Fibroblast of skin of left quadriceps (primary cell): Measurements from ENCODE around the gene SVIL.

ENCODE experiments used
- DNase-seq, 2 experiments: peaks; one replicate each; pipeline ENCODE4 v3.0.0-alpha.2; 2013; ENCODE audit warnings: low read depth in 2 of 2

The SVIL gene, protein sequence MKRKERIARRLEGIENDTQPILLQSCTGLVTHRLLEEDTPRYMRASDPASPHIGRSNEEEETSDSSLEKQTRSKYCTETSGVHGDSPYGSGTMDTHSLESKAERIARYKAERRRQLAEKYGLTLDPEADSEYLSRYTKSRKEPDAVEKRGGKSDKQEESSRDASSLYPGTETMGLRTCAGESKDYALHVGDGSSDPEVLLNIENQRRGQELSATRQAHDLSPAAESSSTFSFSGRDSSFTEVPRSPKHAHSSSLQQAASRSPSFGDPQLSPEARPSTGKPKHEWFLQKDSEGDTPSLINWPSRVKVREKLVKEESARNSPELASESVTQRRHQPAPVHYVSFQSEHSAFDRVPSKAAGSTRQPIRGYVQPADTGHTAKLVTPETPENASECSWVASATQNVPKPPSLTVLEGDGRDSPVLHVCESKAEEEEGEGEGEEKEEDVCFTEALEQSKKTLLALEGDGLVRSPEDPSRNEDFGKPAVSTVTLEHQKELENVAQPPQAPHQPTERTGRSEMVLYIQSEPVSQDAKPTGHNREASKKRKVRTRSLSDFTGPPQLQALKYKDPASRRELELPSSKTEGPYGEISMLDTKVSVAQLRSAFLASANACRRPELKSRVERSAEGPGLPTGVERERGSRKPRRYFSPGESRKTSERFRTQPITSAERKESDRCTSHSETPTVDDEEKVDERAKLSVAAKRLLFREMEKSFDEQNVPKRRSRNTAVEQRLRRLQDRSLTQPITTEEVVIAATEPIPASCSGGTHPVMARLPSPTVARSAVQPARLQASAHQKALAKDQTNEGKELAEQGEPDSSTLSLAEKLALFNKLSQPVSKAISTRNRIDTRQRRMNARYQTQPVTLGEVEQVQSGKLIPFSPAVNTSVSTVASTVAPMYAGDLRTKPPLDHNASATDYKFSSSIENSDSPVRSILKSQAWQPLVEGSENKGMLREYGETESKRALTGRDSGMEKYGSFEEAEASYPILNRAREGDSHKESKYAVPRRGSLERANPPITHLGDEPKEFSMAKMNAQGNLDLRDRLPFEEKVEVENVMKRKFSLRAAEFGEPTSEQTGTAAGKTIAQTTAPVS (N-terminal part only)

DNA sequence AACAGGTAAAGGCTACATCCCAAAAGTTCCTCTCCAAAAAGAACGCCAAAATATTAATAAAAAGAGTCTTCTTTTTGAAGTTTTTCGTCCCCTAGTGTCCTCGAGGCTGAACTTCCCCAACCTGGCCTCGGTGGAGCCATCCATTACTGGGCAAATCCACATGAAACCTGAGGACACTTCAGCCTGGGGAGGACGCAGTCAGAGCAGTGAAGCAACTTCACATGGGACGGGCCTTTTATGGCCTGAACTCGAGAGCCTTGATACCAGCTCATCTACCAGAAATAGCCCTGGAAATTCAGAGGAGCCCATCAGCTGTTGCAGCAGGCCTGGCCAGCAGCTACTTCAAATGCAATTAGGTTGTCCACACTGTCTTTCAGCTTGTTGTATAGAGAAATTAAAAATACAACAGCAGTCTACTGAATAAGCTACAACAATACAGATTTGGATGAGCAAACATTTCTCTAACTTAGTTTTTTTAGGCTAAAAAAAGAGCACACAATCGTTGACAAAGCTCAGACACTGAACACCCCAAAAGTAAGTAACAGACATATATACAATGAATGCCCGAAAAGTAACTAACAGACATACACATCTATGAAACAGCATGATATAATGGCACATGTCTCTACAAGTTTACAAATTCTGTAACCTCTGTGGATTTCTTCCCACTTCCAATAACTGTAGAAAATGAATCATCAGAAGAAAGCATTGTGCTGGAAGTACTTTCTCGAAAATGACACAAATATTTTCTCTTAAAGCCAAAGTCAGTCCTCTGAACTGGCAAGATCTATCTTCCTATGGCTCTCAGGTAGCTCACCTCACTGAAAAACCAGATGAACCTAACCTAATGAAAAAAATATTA, at the start of gene SVIL:
SVIL (minus strand) TSS at position 208 of the 862 bp plus-strand sequence. CDS start 79,913 bp downstream, outside the sequence.
- DNase-seq: no peak

- DNase-seq: no peak
Observed at GRCh38 chr10:29681676-29682448, 47.1 kb upstream of the SVIL start.

- no peak for DNase-seq
Observed at GRCh38 chr10:29680091-29680490, 45.3 kb upstream of the SVIL start.

GRCh38 chr10:29676732-29677131, 42.0 kb upstream of the SVIL start:
- no peak for DNase-seq

- DNase-seq: no peak
Observed at GRCh38 chr10:29675984-29676383, 41.2 kb upstream of the SVIL start.

- DNase-seq: no peak
Observed at GRCh38 chr10:29671968-29672367, 37.2 kb upstream of the SVIL start.

- no peak for DNase-seq
Observed at GRCh38 chr10:29671228-29671780, 36.5 kb upstream of the SVIL start.

DNA sequence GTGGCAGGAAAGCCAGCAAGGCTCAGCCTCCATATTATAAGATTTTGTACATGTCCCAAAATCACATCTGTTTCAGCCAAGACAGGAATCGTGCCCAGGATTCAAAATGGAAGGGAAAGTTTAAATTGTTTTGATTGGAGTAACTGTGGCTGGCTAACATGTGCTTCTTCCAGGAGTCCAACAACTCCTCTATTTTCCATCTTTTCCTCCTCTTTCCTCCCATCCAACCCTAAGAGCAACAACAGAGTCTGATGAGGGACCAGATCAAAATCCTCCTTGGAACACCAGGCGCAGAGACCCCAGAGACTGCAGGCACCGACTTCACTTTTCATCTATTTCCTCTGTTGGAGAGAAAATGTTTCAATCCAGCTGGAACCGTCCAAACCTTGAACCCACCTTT, 36.0 kb upstream of the SVIL start:
- DNase-seq: no peak

GRCh38 chr10:29669149-29669548, 34.4 kb upstream of the SVIL start:
- no peak for DNase-seq

DNA sequence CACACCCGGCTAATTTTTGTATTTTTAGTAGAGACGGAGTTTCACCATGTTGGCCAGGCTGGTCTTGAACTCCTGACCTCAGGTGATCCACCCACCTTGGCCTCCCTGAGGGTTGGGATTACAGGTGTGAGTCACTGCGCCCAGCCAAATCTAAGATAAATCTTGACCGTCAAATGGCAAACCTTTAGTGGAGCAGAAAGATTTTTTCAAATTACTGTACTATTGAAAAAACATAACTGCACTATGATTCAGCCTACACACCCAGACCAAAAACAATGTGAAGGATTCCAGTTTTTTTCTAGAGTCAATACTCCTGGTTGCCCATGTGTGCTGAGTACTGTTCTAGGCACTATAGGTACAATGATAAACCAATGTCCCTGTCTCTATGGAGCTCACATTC, 33.9 kb upstream of the SVIL start:
- no peak for DNase-seq

GRCh38 chr10:29667191-29667590, 32.4 kb upstream of the SVIL start:
- no peak for DNase-seq

- DNase-seq: no peak
Observed at GRCh38 chr10:29666201-29666600, 31.4 kb upstream of the SVIL start.

DNA sequence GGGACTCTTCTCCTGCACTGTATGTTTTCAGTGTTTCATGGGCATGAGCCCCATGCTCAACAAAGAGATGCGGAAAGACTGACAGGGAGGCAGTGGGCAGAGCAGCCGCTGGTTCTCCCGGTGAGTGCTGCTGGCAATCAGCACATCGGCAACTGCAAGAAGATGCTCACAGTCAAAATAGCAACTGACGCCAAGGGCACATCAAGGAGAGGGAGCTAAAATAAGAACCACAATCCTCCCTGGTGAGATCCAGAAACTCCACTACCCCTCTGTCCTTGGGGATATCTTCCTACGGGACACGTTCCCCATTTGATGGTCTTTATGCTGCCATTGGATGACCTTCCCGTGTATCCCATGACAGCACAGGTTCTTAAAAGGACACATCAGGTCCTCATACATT, 28.9 kb upstream of the SVIL start:
- no peak for DNase-seq

DNA sequence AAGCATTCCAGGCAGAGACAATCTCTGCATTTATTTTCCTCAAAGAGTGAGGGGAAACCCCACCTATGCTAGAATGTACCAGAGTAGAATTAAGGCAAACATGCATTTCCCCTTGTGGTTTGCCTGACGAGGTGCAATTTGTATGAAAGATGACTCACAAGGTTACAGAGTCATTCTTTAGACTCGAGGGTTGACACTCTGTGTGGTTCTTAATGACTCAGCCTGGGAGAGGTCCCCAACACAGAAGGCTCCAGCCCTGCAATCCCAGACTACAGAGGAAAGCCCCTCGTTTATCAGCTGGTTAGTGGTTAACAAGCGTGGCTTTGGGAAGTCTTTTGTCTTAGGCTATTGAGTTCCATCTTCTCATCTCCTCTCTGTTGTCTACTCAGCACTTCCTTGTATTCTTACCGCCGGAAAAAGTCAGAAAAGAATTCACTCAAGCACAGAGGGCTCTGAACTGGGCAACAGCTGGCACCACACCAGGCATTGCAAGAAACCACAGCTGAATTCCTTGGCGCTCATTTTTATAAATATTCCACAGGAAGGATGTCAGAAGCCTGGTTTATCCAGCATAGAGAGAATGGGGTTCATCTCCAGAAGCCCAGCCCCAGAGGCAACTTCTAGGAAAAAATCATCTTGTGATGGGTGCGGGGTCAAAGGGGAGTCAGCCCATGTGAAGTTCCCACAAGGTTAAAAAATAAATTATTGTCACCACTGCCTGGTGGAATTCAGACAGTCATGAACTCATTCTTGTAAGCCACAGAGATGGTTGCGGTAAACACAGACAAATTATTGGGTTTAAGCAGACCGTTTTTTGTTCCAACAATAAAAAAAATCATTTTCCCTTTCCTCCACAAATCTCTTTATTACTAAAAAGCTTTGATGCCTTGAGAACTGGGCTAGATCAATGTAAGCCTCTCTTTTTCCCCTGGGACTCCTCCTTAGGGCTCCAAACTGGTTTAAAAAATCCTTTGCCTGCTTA, 24.5 kb upstream of the SVIL start:
- peak; percentile 97 for DNase-seq

DNA sequence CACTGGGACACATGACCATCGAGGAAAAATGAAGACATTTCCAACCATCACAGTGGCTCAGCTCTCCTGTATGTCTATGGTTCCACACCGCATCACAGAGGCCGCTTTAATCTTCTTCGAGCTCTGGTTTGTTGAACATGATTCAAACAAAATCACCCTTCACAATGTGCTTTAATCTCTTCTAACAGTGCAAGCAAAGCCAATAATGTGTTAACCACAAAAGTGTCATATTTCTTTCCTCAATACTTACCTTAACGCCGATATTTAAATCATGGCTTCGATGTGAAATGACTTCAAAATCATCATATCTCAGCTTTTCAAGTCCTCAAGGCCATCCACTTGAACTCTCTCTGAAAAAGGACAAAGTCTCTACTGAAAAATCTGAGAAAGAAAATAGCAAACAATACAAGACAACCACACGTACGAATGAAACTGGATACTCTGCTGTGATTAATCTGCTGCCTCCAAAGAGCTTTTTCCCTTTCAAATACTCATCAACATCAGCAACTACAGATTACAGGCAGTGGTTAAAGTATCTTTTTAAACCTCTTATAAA, 23.0 kb upstream of the SVIL start:
- DNase-seq: no peak

- no peak for DNase-seq
Observed at GRCh38 chr10:29656451-29656992, 21.8 kb upstream of the SVIL start.

GRCh38 chr10:29652192-29652591, 17.4 kb upstream of the SVIL start:
- DNase-seq: no peak

DNA sequence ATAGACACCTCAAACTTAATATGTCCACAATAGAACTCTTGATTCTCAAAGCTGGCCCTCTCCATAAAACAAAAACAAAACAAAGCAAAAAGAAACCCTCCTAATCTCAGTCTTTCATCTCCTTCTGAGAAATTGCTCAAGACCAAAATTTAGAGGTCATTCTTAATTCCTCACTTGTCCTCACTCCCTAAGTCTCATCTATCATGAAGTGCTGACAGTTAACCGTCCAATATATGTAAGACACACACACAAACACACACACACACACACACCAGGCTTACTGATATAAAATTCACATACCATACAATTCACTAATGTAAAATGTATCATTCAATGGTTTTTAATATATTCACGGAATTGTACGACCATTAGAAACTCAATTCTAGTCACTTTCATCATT, 17.0 kb upstream of the SVIL start:
- no peak for DNase-seq

DNA sequence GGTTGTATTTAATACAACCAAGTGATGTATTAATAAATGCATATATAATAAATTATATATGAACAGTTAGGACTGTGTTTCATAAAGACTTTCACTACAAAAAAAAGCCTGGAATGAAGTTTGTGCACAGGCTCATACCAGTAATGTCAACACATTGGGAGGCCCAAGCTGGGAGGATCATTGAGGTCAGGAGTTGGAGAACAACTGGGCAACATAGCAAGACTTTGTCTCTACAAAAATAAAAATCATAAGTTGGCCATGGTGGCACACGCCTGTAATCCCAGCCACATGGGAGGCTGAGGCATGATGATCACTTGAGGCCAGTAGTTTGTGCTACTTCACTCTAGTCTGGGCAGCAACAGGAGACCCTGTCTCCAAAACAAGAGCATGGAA, 15.8 kb upstream of the SVIL start:
- DNase-seq: no peak
